ENCODE measurements around the gene CER1. TPM values are rescaled to one million over a fixed set of nuclear protein-coding genes. Genes with fewer than 3 reads are reported as not detected.

The CER1 gene, protein sequence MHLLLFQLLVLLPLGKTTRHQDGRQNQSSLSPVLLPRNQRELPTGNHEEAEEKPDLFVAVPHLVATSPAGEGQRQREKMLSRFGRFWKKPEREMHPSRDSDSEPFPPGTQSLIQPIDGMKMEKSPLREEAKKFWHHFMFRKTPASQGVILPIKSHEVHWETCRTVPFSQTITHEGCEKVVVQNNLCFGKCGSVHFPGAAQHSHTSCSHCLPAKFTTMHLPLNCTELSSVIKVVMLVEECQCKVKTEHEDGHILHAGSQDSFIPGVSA
- total RNA-seq: not detected in 2 replicates

DNA sequence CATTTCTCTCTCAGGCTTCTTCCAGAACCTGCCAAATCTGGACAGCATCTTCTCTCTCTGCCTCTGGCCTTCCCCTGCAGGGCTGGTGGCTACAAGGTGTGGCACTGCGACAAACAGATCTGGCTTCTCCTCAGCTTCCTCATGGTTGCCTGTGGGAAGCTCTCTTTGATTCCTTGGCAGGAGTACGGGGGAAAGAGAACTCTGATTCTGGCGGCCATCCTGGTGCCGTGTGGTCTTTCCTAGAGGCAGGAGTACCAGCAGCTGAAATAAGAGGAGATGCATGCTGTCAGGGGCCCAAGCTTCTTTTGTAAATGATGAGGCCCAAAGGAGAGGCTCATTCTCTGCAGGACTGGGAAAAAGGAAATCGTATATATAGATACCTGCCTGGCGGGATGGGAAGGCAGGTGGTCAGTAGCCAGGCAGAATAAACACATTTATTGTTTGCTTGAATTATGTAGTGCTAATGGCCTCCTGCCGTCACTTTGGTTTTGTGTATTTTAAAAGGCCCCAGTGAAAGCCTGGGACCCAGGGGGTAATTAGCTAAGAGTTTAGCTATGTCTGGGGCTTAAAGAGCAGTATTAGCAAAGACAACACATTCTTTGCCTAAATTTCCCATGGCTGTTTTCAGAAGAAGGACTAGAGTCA lies at the start of gene CER1:
Gene CER1 (minus strand): TSS at position 343 of the 645 bp plus-strand sequence. CDS start 61 bp downstream, at position 282.

DNA sequence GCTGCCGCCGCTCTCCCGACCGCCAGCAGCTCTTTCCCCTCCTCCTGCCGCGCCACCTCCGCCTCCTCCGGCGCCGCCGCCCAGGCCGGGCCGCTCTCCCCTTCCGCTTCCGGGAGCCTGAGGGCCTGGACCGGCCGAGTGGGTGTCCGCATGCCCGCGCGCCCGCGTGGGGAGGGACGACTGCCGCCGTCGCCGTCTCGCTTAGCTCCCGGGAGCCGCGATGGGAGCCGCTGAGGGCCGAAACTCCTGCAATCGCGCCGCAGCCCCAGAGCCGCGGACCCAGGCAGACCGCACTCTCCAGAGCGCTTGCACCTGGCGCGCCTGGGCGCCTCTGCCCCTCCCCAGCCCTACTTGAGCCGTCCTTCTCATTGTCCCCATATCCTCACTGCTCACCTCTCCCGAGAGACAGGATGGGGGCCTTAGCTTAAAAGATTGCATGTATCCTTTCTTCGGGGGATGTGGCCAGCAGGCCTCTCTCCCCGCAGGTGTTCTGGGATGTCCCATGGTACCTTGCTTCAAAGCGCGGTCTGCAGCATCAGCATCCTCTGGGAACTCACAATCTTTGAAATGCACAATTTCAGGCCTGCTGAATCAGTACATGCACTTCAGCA lies 29.2 kb downstream of the CER1 start, which contains the start of gene ZDHHC21:
Gene ZDHHC21 (minus strand): TSS at position 182 of the 611 bp plus-strand sequence. CDS start 19,092 bp downstream, outside the sequence.

Other genes with a start within 250 kb of the CER1 start
- 19.6 and 21.5 TPM in 2 replicates for gene ZDHHC21, start 29.3 kb downstream of the CER1 start, total RNA-seq
- gene FREM1, start 187.7 kb upstream of the CER1 start, total RNA-seq: 0.09 and 0.18 TPM in 2 replicates

Measured in endothelial cell of coronary artery (primary cell).